Measurements from ENCODE around the gene GPNMB.
A peak's percentile ranks its signal among the peaks of the same experiment; 100 is the strongest.

GPNMB gene

GRCh38 chr7:23232966-23233365, 13.6 kb upstream of the GPNMB start:
- no peak overlapping the region for H3K27ac ChIP-seq
- TF ChIP-seq CTCF (conservative IDR thresholded peaks at IDR 0.05): no peak

GRCh38 chr7:23234569-23235296, 11.8 kb upstream of the GPNMB start:
- no peak for TF ChIP-seq CTCF (conservative IDR thresholded peaks at IDR 0.05)
- H3K27ac ChIP-seq: no peak overlapping the region

GRCh38 chr7:23235813-23236221, 10.8 kb upstream of the GPNMB start:
- H3K27ac ChIP-seq: peak overlapping the region; percentile 16; the same call in 1 of the 2 replicates
- TF ChIP-seq CTCF (conservative IDR thresholded peaks at IDR 0.05): no peak

- no peak for TF ChIP-seq CTCF (conservative IDR thresholded peaks at IDR 0.05)
- no peak overlapping the region for H3K27ac ChIP-seq
These were observed 9.6 kb upstream of the GPNMB start for GRCh38 chr7:23237000-23237399.

GRCh38 chr7:23238983-23239652, 7.5 kb upstream of the GPNMB start:
- H3K27ac ChIP-seq: no peak overlapping the region
- TF ChIP-seq CTCF (conservative IDR thresholded peaks at IDR 0.05): no peak

GRCh38 chr7:23239698-23240097, 6.9 kb upstream of the GPNMB start:
- H3K27ac ChIP-seq: no peak overlapping the region
- TF ChIP-seq CTCF (conservative IDR thresholded peaks at IDR 0.05): no peak

- TF ChIP-seq CTCF (conservative IDR thresholded peaks at IDR 0.05): no peak
These were observed 4.3 kb upstream of the GPNMB start for GRCh38 chr7:23242321-23242720.

More at GRCh38 chr7:23242321-23242720, 4.3 kb upstream of the GPNMB start:
- no peak overlapping the region for H3K27ac ChIP-seq
